NCI-H748 (cell line): Measurements from ENCODE around the gene ING4.

Experiments used
- DNase-seq: peaks from one replicate; lab custom pipeline; 2025; ENCODE audit not compliant: unreplicated experiment; lab: John Stamatoyannopoulos, UW

ING4 gene

DNA sequence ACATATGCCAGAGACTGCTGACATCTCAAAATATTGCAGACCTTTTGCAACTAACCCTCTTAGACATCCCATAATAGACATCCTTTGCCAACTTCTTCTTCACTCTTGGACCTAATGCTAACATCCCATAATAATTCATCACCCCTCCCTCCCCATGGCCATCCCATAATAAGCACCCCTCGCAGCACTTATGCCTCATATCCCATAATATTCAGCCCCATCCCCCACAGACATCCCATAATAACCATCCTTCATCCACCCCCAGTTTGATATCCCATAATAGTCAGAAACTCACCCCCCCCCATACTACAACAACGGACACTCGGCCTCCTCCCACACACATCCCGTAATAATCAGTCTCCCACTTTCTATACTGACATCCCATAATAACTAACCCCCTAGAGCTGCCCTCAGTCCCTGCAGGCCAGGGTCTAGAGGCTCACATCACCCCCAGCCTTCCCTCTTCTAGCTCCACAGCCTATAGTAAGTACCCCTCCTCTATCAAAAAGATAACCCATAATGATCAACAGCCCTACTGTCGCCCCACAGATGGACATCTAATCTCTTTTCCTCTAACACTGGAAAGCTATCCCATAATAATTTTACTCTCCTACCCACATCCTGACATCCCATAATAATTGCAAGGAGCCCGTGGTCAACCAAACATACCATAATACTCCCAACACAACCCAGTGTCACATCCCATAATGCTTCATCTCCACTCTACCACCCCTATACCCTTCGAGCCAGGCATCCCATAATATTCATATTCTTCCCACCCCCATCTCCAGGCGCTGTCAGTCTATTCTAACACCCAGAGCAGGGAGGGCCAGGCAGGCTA lies 54.9 kb downstream of the ING4 start:
- DNase-seq, result peak; percentile 92

DNA sequence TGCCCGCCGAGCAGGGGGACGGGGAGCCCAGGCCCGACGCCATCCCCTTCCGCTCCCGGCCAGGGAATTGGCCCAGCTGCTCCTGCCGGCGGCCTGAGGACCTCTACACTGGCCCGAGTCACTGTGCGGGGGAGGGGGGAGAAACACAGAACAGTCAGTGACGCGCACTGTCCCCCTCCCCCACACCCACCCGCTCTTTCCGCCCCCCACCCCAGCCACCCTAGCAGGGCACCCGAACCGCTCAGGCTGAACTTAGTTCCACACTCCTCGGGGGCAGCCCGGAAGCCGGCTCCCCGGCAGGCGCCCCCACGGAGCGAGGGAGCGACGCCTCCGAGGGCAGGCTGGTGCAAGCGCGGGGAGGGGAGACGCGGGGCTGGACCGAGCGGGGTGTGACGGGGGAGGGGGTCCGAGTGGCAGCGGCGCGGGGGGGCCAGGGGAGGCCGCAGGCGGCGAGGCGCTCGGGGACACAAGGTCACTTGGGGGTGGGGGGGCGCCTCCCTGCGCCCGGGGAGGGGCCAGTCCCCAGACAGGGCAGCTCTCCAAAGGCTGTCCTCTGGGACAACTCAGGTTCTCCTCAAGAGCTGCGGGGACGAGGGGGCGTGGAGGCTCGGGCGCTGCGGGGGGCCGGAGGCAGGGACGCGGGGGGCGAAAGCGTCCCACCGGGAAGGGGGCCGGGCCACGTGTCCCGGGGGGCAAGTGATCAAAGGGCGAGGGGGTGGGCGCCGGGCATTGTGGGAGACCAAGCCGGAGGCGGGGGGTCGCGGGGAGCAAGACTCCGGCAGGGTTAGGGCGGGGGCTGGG lies 56.4 kb downstream of the ING4 start:
- DNase-seq, result peak; percentile 37

DNA sequence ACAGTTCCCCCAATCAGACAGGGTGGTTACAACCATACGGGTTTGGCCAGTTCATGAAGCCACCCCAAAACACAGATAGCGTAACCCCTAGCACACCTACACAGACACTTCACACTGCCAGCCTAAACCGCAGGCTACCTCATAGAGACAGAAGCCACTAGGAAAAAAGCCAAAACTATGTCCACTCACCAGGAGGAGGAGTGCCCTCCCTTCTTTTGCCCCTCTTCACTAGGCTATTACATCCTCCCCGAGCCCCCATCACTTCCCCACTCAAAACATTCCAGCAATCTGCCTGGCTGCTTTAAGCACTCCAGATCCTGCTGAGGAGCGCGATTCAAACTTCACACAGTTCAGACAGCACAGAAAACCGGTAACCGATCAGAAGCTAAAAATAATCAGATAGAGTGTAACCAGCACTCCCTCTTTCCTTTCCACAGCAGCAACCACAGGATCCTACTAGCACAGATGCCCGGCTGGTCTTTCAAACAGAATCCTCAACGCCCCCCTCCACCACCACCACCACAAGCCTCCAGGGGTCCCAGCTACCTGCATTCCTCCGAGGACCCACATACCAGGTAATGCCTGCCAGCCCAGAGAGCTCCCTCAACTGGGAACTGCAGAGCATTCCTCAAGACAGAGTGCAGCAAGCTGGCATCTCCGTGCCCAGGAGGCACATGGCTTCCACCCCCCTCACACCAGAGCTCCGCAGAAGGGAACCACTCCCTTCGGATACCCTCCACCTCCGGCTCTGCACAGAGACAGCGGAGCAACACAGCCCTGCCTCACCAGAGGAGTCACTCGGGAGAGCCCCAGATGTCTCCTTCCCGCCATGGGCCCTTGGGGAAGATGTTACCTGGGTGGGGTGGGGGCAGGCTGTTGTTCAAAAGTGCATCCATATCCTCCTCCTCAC lies 57.2 kb downstream of the ING4 start:
- DNase-seq, result peak; percentile 37

DNA sequence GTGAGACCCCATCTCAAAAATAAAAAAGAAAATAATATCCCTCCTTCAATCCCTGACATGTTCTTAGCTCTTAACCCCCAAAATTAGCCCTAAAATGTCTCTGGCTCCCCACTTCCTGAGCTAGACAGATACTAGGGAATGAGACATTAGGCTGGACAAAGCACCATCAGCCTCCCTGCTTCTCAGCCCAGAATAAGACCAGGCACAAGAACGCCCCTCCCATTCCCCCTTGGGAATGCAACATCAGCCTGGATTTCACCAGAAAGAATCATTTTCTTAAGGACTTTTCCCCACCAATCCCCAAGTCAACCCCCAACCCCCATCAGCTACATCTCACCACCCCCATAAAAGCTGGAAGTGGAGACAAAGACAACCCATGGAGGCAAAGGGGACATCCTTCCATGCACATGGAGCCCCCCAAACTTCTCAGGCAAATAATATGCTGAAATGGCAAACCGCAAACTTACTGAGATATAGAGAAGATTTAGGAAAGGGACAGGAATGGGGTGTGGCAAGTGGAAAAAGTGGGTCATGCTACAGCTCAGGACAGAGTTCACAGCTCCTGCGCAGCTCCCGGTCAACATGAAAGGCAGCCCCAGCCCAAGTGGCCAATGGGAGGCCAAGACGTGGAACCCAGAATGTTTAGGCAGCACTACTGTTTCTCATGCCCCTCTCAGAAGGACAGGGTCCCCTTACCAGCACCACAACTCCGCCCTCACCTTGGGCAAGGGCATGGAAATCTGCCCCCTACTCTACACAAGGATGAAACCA lies 58.5 kb downstream of the ING4 start:
- no peak for DNase-seq

DNA sequence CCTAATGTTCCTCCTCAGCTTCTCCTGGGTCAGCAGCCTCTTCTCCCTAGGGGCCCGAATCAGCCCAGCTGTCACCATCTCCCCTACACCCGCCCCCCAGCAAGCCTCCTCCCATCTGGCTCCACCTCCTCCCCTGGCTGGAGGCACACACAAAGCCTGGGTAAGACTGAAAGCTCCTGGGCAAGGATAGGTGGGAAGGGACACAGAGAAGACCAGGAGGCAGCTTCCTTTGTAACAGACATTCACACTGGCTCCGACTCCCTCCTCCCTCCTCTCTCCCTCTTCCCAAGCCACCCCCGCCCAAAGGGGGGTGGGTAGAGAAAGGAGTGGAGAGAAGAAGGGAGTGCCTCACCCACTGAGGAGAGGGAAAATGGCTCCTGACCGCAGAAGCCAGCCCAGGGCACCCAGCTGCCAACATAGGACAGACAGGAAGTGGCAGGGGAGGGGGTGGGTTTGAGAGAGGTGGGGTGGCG lies 59.8 kb downstream of the ING4 start:
- DNase-seq, result no peak

DNA sequence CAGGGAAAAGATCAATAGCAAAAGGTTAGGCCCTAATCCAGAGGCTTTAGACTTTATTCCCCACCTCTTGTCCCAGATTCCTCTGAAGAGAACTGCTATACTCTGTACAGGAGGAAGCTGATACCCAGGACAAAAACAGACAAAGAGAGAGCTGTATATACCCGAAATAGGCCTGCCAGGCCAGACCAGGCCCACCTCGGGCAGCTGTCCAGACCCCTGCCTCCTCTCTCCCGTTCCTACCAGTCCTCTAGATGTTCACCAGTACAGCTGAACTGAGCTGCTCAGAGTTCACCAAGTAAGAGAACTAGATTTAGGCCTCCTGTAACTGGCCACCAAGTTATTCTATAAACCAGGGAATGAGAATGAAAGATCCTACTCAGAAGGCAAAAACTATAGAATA lies 60.4 kb downstream of the ING4 start:
- DNase-seq, result no peak
